HG03066 (cell line): ENCODE data around the gene MED13L.

Experiments
- ATAC-seq: cut with Tn5 transposase; IDR thresholded peaks from one replicate; pipeline ENCODE4 v1.9.1; 2021; ENCODE audit warnings: low read depth; ENCODE audit not compliant: unreplicated experiment

MED13L gene

GRCh38 chr12:116280595-116281290, 3.2 kb upstream of the MED13L start:
- no peak for ATAC-seq

GRCh38 chr12:116278667-116279066, 1.2 kb upstream of the MED13L start:
- ATAC-seq = no peak

- ATAC-seq = no peak
These were observed 760 bp upstream of the MED13L start for GRCh38 chr12:116278279-116278626.

GRCh38 chr12:116276652-116277466, 634 bp downstream of the MED13L start:
- ATAC-seq = peak; percentile 25

GRCh38 chr12:116274551-116275375, 2.7 kb downstream of the MED13L start:
- ATAC-seq = no peak

GRCh38 chr12:116273813-116274550, 3.5 kb downstream of the MED13L start:
- no peak for ATAC-seq

GRCh38 chr12:116267948-116268347, 9.5 kb downstream of the MED13L start:
- no peak for ATAC-seq

- no peak for ATAC-seq
These were observed 10.7 kb downstream of the MED13L start for GRCh38 chr12:116266631-116267349.

- ATAC-seq = no peak
These were observed 11.3 kb downstream of the MED13L start for GRCh38 chr12:116266168-116266601.

GRCh38 chr12:116265351-116266147, 11.9 kb downstream of the MED13L start:
- ATAC-seq = no peak

- no peak for ATAC-seq
These were observed 12.9 kb downstream of the MED13L start for GRCh38 chr12:116264525-116265070.

GRCh38 chr12:116263844-116264243, 13.6 kb downstream of the MED13L start:
- no peak for ATAC-seq

- ATAC-seq = no peak
These were observed 14.1 kb downstream of the MED13L start for GRCh38 chr12:116263431-116263830.

- no peak for ATAC-seq
These were observed 14.8 kb downstream of the MED13L start for GRCh38 chr12:116262741-116263140.

- ATAC-seq = no peak
These were observed 15.9 kb downstream of the MED13L start for GRCh38 chr12:116261525-116262100.

- ATAC-seq = no peak
These were observed 17.5 kb downstream of the MED13L start for GRCh38 chr12:116259800-116260577.

- ATAC-seq = no peak
These were observed 19.7 kb downstream of the MED13L start for GRCh38 chr12:116257826-116258225.

- no peak for ATAC-seq
These were observed 20.3 kb downstream of the MED13L start for GRCh38 chr12:116257215-116257614.
